Activated T-cell treated with anti-CD3 and anti-CD28 coated beads, Interleukin-2, amount 50 U/mL, for 72 hours (primary cell): ENCODE results near the gene GHDC. TPM values are rescaled to one million over a fixed set of nuclear protein-coding genes. Genes with fewer than 3 reads are reported as not detected.
"Not testable (repeated sequence)": the region's sequence is repeated elsewhere in the genome, so short reads cannot be mapped to it uniquely, and the experiment has no call there.

Experiments
- ATAC-seq, 2 donors: fragments of 150-1000 bp; cut with Tn5 transposase; replicated peaks in 1 of 2; 2 replicates each; pipeline ENCODE4 v1.10.0; 2021; ENCODE audit warnings: moderate library complexity in 2 of 2, mild to moderate bottlenecking in 1 of 2
- DNase-seq, 2 donors: peaks; one replicate each; pipeline ENCODE4 v3.0.0; 2021 to 2022; ENCODE audit warnings: mixed read lengths in 1 of 2
- H3K27ac Mint-ChIP-seq: one replicate; pipeline ENCODE4 v1.8.0; 2022; ENCODE audit warnings: mild to moderate bottlenecking, moderate library complexity, mixed read lengths
- H3K27me3 Mint-ChIP-seq: one replicate; pipeline ENCODE4 v1.8.0; 2022; ENCODE audit warnings: low read depth, mixed read lengths
- H3K36me3 Mint-ChIP-seq, 2 donors: one replicate each; pipeline ENCODE4 v1.8.0; 2022; ENCODE audit warnings: mixed read lengths in 2 of 2, mild to moderate bottlenecking in 1 of 2; ENCODE audit not compliant: insufficient read depth in 2 of 2
- H3K4me1 Mint-ChIP-seq: one replicate; pipeline ENCODE4 v1.8.0; 2022; ENCODE audit warnings: low read depth, mixed read lengths
- H3K4me3 Mint-ChIP-seq, 2 donors: one replicate each; pipeline ENCODE4 v1.8.0; 2022; ENCODE audit warnings: mild to moderate bottlenecking in 2 of 2, mixed read lengths in 2 of 2, moderate library complexity in 2 of 2
- H3K9me3 Mint-ChIP-seq, 2 donors: one replicate each; pipeline ENCODE4 v1.8.0; 2022; ENCODE audit warnings: mixed read lengths in 2 of 2
- total RNA-seq, 2 donors: library from RNA; stranded (reverse); gene quantifications; one replicate each; pipeline ENCODE4 v1.2.3, GENCODE V29; 2022

Gene GHDC
- total RNA-seq, 2 donors from 2014 or later = 17.3 to 18.8 TPM

DNA sequence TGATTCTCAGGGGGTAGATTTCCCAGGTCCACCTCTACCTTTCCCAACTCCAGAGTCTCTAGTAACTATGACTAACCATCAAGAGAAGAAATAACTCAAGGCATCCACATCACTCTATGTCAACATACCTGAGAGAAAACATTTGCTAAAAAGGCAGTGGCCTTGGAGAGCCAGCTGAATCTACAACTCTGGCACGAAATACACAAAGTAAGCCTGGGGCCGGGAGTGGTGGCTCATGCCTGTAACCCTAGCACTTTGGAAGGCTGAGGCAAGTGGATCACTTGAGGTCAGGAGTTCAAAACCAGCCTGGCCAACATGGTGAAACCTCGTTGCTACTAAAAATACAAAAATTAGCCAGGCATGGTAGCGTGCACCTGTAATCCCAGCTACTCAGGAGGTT, 51.2 kb downstream of the GHDC start:
- not testable (repeated sequence) for H3K4me3 Mint-ChIP-seq, DNase-seq, H3K9me3 Mint-ChIP-seq, ATAC-seq, H3K36me3 Mint-ChIP-seq, H3K27me3 Mint-ChIP-seq, H3K27ac Mint-ChIP-seq
- H3K4me1 Mint-ChIP-seq = peaks cover 23% of the 10 kb centered on the region

DNA sequence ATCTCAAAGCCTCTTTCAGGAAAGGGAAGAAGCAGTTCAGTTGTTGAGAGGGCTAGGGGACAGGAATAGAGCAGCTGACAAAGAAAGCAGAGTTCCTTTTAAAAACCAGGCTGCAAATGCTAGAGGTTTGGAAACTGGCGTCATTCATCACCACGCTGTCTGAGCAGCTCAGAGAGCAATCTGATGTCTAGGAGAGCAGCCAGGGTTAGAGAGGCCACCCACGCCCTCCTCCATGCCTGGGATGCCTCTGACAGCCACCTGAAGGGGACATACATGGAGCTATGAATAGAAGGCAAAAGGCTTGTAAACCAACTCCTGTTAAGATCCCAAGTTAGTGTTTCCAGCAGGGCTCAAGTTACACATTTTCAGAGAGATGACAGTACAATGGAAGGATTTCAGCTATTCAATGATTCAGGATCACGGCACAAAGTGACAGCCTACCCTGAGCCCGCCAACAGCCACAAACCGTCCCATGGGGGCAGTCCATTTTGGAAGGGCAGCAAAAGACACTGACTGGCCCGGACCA, 51.9 kb downstream of the GHDC start:
- H3K27ac Mint-ChIP-seq = no peak overlapping the region
- no peak for ATAC-seq

DNA sequence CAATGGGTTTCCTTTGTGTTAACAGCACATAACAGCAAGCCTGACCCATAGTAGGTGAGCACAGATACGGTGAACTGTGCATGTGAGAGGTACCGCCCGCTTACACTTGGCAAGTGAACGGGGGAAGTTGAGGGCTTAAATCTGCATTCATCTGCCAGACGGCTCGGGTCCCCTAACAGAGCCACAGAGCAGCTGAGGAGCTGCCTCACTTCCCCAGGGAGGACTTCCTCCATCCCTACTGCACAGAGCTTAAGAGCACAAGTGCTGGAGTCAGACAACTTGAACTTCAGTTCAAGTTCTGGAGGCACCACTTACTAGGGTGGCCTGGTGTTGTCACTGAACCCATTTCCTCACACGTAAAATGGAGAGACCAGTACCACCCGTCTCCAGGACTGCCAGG, 52.9 kb downstream of the GHDC start:
- H3K36me3 Mint-ChIP-seq = peaks cover 0 to 6% of the 10 kb centered on the region in 2 donors
- no peaks in the 10 kb centered on the region for H3K27me3 Mint-ChIP-seq
- ATAC-seq = no peak
- H3K4me1 Mint-ChIP-seq = peaks cover 33% of the 10 kb centered on the region
- H3K9me3 Mint-ChIP-seq = no peaks in the 10 kb centered on the region
- H3K4me3 Mint-ChIP-seq = no peak overlapping the region
- no peak overlapping the region for H3K27ac Mint-ChIP-seq
- DNase-seq = no peak

More for the DNA sequence above, 51.9 kb downstream of the GHDC start:
- no peak for DNase-seq
- H3K4me1 Mint-ChIP-seq = peaks cover 28% of the 10 kb centered on the region
- no peaks in the 10 kb centered on the region for H3K9me3 Mint-ChIP-seq
- H3K36me3 Mint-ChIP-seq = peaks cover 3 to 4% of the 10 kb centered on the region in 2 donors
- H3K27me3 Mint-ChIP-seq = no peaks in the 10 kb centered on the region
- H3K4me3 Mint-ChIP-seq = no peak overlapping the region

DNA sequence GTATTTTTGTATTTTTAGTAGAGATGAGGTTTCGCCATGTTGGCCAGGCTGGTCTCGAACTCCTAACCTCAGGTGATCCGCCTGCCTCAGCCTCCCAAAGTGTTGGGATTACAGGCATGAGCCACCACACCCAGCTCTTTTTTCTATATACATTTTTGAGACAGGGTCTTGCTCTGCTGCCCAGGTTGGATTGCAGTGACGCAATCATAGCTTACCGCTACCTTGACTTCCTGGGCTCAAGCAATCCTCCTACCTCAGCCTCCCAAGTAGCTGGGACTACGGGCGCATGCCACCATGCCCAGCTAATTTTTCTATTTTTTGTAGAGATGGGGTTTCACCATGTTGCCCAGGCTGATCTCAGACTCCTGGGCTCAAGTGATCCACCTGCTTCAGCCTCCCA, 53.6 kb downstream of the GHDC start:
- not testable (repeated sequence) for H3K27ac Mint-ChIP-seq, H3K4me3 Mint-ChIP-seq, H3K9me3 Mint-ChIP-seq, H3K27me3 Mint-ChIP-seq, H3K36me3 Mint-ChIP-seq, ATAC-seq, DNase-seq
- H3K4me1 Mint-ChIP-seq = peaks cover 40% of the 10 kb centered on the region

Other genes starting within 250 kb of the GHDC start
- 10 to 100 TPM; 51.4 to 53.8 TPM for gene CNP, start 227.7 kb downstream of the GHDC start, total RNA-seq
- 100 to 1,000 TPM; 106 to 117 TPM for gene DNAJC7, start 177.1 kb downstream of the GHDC start, total RNA-seq
- gene NKIRAS2, start 174.4 kb downstream of the GHDC start, total RNA-seq = 10 to 100 TPM; 18.6 to 24.3 TPM
- 1 to 10 TPM in 1 of 2 donors, under 1 TPM in 1; 0.86 to 1.3 TPM for gene C17orf113, start 143.9 kb downstream of the GHDC start, total RNA-seq
- gene ZNF385C, start 96.0 kb downstream of the GHDC start, total RNA-seq = 1 to 10 TPM; 1.1 to 1.6 TPM
- 10 to 100 TPM; 33.2 to 62.0 TPM for gene DHX58, start 81.8 kb downstream of the GHDC start, total RNA-seq
- 10 to 100 TPM; 33.3 to 41.4 TPM for gene KAT2A, start 73.1 kb downstream of the GHDC start, total RNA-seq
- under 1 TPM in 1 of 2 donors, not detected in 1; 0.28 TPM for gene HSPB9, start 71.7 kb downstream of the GHDC start, total RNA-seq
- 10 to 100 TPM; 35.1 to 44.1 TPM for gene RAB5C, start 39.5 kb downstream of the GHDC start, total RNA-seq
- gene KCNH4, start 13.4 kb downstream of the GHDC start, total RNA-seq = under 1 TPM; 0.26 to 0.39 TPM
- not detected for gene HCRT, start 9.0 kb downstream of the GHDC start, total RNA-seq
- 100 to 1,000 TPM; 252 to 269 TPM for gene STAT5B, start 81.9 kb upstream of the GHDC start, total RNA-seq
- gene STAT5A, start 94.0 kb upstream of the GHDC start, total RNA-seq = 100 to 1,000 TPM; 243 to 264 TPM
- 100 to 1,000 TPM; 346 to 380 TPM for gene STAT3, start 193.9 kb upstream of the GHDC start, total RNA-seq
- gene CAVIN1, start 228.8 kb upstream of the GHDC start, total RNA-seq = 1 to 10 TPM; 2.4 to 4.3 TPM